MM.1S (cell line): ENCODE measurements around the gene CLIC2.

ENCODE experiments used
- CTCF ChIP-seq: fragments of 300-600 bp; sonication (generic); IDR thresholded peaks from 2 replicates; pipeline ENCODE4 v1.5.1; 2016; ENCODE audit warnings: antibody characterized with exemption, low read length, mixed read lengths
- EZH2 ChIP-seq: fragments of 300-600 bp; sonication (generic); optimal IDR thresholded peaks from 2 replicates; pipeline ENCODE3; 2017; ENCODE audit warnings: low read depth, mild to moderate bottlenecking, antibody characterized with exemption, low read length, mixed read lengths
- EZH2phosphoT487 ChIP-seq: fragments of 300-600 bp; sonication (generic); IDR thresholded peaks from 2 replicates; pipeline ENCODE4 v1.6.1; 2018; ENCODE audit warnings: antibody characterized with exemption, low read length

GRCh38 chrX:155251391-155251790 is 83.0 kb downstream of the CLIC2 start:
- TF ChIP-seq CTCF (no peak), EZH2 (no peak), EZH2phosphoT487 (no peak)
